ENCODE data around the gene FAM240A. TPM values are rescaled to one million over a fixed set of nuclear protein-coding genes. Genes with fewer than 3 reads are reported as not detected.
"Not testable (repeated sequence)": the region's sequence is repeated elsewhere in the genome, so short reads cannot be mapped to it uniquely, and the experiment has no call there.

The FAM240A gene
- total RNA-seq, 1 donor: not detected

DNA sequence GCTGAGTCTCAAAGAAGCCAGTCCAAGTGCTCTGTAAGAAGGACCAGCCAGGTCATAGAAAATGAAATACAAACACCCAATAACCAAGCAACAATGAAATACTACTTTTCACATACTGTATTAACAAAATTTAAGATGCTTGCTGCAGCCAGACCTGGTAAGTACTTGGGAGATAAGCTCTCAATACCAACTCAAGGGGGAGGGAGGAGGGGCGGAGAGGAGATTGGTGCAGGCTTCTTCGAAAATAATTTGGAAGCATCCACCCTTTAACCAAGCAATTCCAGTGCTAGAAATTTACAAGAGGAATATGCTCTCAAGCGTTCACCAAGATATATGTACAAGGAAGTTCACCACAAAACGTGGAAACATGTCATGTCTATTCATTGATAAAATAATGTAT lies 38.6 kb upstream of the FAM240A start:
- TF ChIP-seq, protein P1, sequence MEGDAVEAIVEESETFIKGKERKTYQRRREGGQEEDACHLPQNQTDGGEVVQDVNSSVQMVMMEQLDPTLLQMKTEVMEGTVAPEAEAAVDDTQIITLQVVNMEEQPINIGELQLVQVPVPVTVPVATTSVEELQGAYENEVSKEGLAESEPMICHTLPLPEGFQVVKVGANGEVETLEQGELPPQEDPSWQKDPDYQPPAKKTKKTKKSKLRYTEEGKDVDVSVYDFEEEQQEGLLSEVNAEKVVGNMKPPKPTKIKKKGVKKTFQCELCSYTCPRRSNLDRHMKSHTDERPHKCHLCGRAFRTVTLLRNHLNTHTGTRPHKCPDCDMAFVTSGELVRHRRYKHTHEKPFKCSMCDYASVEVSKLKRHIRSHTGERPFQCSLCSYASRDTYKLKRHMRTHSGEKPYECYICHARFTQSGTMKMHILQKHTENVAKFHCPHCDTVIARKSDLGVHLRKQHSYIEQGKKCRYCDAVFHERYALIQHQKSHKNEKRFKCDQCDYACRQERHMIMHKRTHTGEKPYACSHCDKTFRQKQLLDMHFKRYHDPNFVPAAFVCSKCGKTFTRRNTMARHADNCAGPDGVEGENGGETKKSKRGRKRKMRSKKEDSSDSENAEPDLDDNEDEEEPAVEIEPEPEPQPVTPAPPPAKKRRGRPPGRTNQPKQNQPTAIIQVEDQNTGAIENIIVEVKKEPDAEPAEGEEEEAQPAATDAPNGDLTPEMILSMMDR (IDR thresholded peaks at IDR 0.05; ENCODE audit: insufficient read depth, low read depth, low read length): no peak
- DNase-seq (ENCODE audit: low read depth): no peak
- no peak overlapping the region for H3K4me3 ChIP-seq (ENCODE audit: low read depth, low read length)

DNA sequence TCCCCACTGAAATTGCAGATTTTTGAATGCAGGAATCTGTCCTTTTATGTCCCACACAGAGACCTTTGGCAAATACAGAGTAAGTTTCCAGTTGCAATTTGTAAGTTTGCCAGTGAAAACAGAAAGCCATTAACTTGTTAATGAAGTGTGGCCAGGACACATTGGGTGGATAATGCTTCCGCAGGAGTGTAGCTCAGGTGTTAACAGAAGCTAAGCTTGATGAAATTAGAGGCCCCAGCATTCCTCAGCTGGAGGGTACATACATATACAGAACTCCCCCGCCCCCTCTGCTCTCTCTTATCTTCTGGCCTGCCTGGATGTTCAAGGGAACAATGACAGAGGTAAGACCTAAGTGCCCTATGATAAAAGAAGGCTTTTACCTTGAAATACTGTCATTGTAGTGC lies 38.1 kb upstream of the FAM240A start:
- H3K4me3 ChIP-seq (ENCODE audit: low read depth, low read length): no peak overlapping the region
- TF ChIP-seq, protein P1 (IDR thresholded peaks at IDR 0.05; ENCODE audit: insufficient read depth, low read depth, low read length): no peak
- no peak for DNase-seq (ENCODE audit: low read depth)

DNA sequence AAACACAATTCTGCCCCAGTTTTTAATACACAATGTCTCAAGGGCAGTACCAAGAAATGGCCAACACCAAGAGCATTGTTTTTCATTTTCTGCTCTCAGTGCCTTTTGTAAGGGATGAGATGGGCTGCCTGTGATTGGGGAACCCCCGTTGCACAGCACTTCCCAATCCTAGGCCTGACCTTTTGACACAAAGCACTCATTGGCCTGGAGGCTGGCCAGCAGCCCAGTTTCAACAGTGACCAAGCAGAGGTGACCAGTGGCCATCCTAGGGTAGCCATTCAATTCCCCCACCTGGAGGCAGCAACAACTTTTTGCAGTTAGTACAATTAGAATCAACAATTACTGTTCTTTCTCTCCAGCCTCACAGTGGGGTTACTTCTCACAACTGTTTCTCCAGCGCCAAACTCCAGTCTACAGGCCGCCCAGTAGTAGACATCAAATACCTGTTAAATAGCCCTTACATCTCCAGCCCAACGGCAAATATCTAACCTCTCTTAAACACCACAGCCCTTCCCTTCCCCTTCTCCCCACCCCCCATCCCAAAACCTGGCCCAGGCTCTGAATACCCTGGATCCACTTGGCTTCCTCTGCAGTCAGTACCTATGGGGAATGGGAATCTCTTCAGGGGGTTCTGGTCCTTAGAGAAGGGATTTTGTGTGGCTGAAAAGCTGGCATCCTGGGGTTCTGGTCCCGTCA lies 37.3 kb upstream of the FAM240A start:
- TF ChIP-seq, protein P1 (IDR thresholded peaks at IDR 0.05; ENCODE audit: insufficient read depth, low read depth, low read length): no peak
- no peak for DNase-seq (ENCODE audit: low read depth)

DNA sequence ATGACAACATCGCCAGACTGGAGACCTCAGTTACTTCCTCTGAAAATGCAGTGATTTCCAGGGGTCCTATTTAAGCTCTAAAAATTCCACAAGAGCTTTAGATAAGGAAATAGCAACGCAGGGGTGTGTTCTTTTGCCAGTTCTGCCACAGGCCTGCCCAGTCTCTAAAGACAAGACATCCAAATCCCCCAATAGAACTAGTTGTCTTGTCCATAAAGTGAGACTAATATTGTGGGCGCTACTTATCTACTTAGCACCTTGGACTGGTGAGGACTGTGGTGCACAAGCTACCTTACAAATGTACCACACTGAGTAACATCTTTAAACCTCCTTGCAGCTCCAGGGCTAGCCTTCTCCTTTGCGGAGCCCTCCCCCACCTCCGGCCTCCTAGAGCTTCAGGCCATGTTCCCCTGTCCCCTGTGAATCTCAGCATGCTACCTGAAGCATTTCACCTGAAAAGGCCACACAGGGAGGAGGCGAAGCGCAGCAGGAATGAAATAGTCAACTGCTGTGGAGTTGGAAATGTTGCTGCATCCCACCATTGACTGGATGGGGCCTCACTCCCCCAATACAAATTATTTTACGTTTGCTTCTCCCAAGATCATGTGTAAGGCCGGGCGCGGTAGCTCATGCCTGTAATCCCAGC lies 36.6 kb upstream of the FAM240A start:
- H3K4me3 ChIP-seq (ENCODE audit: low read depth, low read length): no peak overlapping the region
- no peak for DNase-seq (ENCODE audit: low read depth)

More for the DNA sequence above, 37.3 kb upstream of the FAM240A start:
- H3K4me3 ChIP-seq (ENCODE audit: low read depth, low read length): no peak overlapping the region

DNA sequence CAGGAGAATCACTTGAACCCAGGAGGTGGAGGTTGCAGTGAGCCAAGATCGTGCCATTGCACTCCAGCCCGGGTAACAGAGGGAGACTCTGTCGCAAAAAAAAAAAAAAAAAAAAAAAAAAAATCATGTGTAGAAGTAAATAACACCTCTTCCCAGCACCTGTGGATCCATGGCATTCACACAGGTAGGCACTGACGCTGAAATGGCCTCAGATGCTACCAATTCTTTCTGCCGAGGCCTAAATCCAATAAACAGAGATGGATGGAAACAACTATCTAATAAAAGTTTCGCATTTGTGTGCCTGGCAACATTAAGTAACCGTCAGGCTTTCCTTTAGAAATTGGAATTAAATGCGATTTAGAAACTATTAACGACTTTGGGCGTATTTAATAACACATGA lies 35.9 kb upstream of the FAM240A start:
- no peak for DNase-seq (ENCODE audit: low read depth)
- H3K4me3 ChIP-seq (ENCODE audit: low read depth, low read length): no peak overlapping the region
- TF ChIP-seq, protein P1 (IDR thresholded peaks at IDR 0.05; ENCODE audit: insufficient read depth, low read depth, low read length): no peak

More for the DNA sequence above, 36.6 kb upstream of the FAM240A start:
- TF ChIP-seq, protein P1 (IDR thresholded peaks at IDR 0.05; ENCODE audit: insufficient read depth, low read depth, low read length): no peak

DNA sequence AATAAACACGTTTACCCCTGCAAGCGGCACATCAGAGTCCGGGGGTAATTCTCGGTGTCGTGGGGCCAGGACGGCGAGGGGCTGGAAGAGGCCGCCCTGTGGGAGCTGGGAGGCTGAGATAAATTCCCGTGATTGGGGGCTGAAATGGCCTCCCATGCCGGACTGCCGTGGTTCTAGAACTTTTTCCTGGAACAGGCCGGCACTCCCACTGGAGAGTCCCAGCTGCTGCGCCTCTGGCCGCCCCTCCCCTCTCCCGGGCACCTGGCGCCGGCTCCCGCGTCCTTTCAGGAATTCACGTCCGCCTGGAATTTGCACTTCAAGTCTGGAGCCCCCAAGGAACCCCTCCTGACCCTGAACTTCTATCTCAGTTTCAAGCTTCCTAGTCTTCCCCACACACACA lies 35.4 kb upstream of the FAM240A start:
- DNase-seq (ENCODE audit: low read depth): no peak
- no peak overlapping the region for H3K4me3 ChIP-seq (ENCODE audit: low read depth, low read length)
- TF ChIP-seq, protein P1 (IDR thresholded peaks at IDR 0.05; ENCODE audit: insufficient read depth, low read depth, low read length): no peak

DNA sequence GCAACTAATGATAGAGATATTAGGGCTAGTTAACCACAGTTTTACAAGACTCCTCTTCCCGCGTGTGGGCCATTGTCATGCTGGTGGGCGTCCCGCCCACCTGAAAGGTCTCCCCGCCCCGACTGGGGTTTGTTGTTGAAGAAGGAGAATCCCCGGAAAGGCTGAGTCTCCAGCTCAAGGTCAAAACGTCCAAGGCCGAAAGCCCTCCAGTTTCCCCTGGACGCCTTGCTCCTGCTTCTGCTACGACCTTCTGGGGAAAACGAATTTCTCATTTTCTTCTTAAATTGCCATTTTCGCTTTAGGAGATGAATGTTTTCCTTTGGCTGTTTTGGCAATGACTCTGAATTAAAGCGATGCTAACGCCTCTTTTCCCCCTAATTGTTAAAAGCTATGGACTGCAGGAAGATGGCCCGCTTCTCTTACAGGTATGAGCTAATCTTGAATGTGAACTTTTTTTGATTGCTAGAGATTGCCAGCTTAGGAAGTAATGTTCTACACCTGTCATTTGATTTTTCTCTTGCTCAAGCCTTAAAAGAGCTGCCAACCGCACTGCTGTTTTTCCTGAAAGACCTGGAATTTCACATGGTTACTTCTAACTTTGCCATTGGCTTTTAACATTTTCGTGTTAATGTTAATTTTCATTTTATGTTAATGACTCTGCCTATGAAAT lies 34.6 kb upstream of the FAM240A start:
- not testable (repeated sequence) for DNase-seq (ENCODE audit: low read depth); H3K4me3 ChIP-seq (ENCODE audit: low read depth, low read length)

Measured in fibroblast of villous mesenchyme (primary cell).